DND-41 (cell line): Measurements from ENCODE around the gene LRRC30.

Experiments used
- CTCF ChIP-seq: IDR thresholded peaks from 2 replicates; pipeline ENCODE4 v1.5.1; 2012; ENCODE audit warnings: borderline replicate concordance, low read length, moderate library complexity, mild to moderate bottlenecking; ENCODE audit not compliant: poor library complexity, severe bottlenecking; ENCODE audit errors: extremely low read depth
- EZH2 ChIP-seq: IDR thresholded peaks from 3 replicates; pipeline ENCODE4 v1.6.1; 2012; ENCODE audit warnings: borderline replicate concordance, low read depth, mild to moderate bottlenecking, moderate library complexity, low read length, inconsistent platforms; ENCODE audit not compliant: severe bottlenecking

DNA sequence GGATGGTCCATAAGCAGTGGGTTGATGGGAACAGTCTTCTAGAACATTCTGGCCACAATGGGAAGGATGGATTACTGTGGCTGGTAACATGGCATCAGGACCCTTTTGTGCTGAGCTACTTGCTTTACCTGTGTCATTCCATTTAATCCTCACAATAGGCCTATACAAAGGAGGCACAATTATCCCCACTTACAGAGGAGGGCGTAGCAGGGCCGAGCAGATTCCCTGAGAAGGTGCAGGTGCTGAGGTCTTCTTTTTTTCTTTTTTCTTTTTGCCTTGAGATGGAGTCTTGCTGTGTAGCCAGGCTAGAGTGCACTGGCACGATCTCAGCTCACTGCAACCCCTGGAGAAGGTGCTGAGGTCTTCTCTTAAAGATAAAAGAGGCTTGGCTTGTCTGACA is 6.7 kb upstream of the LRRC30 start:
- TF ChIP-seq CTCF (no peak), EZH2 (no peak)
